GM12864 (cell line): ENCODE data around the gene PLP2.
"Not testable (repeated sequence)": the region's sequence is repeated elsewhere in the genome, so short reads cannot be mapped to it uniquely, and the experiment has no call there.

Experiments
- DNase-seq: peaks from one replicate; pipeline ENCODE4 v3.0.0-alpha.2; 2011; ENCODE audit warnings: low read depth
- H3K4me3 ChIP-seq: 2 replicates; pipeline ENCODE4 v1.5.1; 2011; ENCODE audit warnings: mild to moderate bottlenecking, low read depth, low read length, control low read depth
- TF ChIP-seq, protein P1 (sequence below): IDR thresholded peaks from 2 replicates; pipeline ENCODE4 v1.5.1; 2011; ENCODE audit warnings: low read depth, mild to moderate bottlenecking, moderate library complexity, low read length, control low read depth, inconsistent platforms; ENCODE audit errors: missing control alignments

Gene PLP2

DNA sequence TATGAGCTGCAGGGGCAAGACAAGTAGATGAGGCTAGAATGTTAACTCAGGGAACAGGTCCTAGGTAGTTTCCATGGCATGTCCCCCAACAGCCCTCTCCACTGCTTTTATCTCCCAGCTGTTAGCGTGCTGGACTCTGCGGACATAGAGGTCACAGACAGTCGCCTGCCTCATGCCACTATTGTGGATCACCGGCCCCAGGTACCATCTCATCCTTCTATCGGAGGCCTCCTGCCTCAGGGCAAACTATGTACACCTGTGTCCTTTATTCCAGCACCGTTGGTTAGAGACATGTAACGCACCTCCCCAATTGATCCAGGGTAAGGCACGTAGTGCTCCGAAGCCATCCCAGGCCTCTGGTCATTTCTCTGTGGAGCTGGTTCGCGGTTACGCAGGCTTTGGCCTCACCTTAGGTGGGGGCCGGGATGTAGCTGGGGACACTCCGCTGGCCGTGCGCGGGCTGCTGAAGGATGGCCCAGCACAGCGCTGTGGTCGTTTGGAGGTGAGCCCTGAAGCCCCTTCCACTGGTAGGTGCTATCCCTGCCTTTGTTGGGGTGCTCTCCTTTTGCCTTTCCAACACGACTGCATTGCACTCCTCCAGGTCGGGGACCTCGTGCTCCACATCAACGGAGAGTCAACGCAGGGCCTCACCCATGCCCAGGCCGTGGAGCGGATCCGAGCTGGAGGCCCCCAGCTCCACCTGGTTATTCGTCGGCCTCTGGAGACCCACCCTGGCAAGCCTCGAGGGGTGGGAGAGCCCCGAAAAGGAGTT is 6.9 kb upstream of the PLP2 start:
- DNase-seq, result no peak
- no peak overlapping the region for H3K4me3 ChIP-seq
- TF ChIP-seq, protein P1, sequence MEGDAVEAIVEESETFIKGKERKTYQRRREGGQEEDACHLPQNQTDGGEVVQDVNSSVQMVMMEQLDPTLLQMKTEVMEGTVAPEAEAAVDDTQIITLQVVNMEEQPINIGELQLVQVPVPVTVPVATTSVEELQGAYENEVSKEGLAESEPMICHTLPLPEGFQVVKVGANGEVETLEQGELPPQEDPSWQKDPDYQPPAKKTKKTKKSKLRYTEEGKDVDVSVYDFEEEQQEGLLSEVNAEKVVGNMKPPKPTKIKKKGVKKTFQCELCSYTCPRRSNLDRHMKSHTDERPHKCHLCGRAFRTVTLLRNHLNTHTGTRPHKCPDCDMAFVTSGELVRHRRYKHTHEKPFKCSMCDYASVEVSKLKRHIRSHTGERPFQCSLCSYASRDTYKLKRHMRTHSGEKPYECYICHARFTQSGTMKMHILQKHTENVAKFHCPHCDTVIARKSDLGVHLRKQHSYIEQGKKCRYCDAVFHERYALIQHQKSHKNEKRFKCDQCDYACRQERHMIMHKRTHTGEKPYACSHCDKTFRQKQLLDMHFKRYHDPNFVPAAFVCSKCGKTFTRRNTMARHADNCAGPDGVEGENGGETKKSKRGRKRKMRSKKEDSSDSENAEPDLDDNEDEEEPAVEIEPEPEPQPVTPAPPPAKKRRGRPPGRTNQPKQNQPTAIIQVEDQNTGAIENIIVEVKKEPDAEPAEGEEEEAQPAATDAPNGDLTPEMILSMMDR, result no peak

DNA sequence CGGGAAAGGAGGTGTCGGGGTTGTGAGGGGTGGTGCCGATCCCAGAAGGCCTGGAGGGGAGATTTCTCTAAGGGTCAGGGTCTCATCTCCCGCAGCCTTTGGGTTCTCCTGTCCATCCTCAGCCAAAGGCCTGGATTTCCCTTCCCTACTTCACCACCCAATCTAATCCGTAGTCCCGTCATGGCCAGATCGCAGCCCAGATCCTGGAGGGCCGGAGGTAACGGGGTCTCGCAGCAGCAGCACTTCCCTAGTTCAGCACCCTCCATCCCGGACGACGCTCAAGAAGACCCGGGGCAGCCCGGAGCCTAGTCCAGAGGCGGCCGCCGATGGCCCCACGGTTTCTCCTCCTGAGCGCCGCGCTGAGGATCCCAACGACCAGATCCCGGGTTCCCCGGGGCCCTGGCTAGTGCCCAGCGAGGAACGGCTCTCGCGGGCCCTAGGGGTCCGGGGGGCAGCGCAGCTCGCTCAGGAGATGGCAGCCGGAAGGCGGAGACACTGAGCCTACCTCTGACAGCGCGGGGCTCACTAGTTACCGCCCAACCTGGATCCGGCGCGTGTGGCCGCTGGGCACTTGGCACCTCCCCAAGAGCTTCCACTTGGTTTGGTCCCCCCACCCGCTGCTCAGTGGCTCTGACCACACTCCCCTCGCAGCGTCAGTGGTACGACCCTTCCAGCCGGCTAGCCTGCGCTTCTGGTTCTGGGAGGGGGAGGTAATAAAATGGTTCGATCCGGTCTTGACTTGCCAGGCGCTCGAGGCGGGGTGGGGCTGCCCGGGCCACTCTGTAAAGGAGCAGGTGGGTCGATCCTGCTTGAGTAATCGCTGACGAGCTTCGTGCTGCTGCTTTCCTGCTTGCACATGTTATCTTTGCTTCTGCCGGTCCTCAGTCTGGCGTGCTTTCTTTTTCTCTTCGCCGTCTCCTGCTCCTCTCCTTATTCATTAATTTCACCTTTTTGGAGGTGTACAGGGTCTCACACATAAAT is 5.5 kb upstream of the PLP2 start:
- TF ChIP-seq, protein P1, result peak; percentile 36
- DNase-seq, result no peak
- peak overlapping the region; percentile 49 for H3K4me3 ChIP-seq

DNA sequence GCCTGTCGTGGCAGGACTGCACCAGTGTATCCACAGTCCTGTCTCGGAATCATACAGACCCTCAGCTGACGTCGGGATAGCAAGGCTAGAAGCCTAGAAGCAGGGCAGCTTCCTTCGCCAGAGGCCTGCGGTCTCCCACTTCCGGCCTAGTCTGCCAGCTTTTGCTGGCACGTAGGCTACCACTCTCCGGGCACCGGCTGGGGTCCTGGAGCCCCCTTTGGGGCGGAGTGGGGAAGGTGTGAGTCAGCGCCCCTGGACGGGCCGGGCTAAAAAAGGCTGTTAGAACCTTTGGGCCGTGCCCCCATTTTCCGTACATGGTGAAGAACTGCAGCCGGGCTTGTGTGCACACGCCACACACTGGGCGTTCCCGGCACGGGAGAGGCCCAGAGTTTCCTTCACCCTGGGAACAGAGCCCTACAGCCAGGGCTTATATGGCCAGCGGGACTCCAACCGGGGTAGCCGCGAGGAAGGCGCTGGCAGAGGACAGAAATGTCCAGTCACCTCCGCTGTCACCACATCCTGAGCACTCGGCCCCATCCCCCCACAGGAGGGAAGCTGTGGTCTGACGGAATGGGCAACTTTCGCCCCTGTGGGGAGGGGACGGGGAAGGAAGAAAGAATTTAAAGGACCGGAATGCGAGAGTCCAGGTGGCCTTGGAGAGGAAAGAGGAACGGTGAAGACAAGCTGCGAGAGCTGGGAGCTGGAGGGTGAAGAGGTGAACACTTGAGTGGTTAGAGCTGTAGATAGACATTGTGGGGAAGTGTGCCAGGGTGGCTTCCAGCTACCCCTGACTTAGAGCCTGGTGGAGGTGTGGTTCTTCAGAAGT is 4.6 kb upstream of the PLP2 start:
- peak overlapping the region; percentile 49 for H3K4me3 ChIP-seq
- no peak for DNase-seq
- TF ChIP-seq, protein P1, result no peak

DNA sequence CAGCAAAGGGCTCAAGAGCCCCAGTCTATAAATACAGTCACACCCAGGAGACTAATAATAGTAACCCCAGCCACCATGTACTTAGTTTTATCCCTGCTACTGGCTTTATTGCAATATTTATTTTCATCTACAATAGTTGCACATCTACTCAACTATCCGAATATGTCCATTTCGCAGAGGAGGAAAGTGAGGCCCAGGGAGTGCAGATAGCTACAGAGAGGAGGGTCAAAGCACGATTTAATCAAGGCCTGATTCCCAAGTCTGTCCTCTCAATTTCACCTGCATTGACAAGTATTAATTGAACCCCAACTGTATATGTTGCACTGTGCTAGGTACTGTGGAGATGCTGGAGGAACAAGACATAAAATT is 4.0 kb upstream of the PLP2 start:
- TF ChIP-seq, protein P1, result no peak

DNA sequence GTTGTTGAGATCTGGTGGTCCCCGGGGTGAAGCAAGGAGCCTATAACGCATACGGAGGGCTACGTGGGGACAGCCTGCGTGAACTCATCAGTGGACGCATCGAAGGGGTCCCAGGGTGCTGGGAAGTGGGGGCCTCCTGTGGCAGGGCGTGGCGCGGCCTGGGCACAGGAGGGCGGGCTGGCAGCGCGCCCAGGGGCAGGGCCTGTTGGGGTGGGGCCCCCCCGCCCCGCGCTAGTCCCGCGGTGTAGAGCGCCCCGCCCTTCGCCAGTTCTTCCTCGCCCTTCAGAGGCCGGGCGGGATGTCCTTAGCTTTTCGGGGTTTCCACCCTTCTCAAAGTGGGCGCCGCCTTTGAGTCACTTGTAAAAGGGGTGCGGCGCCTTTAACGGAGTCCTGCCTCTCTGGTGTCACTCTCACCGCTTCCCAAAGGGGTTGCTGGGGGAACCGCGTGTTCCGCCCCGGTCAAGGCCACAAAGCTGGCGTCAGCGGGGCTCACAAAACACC is 632 bp downstream of the PLP2 start:
- no peak for DNase-seq
- TF ChIP-seq, protein P1, result no peak
- H3K4me3 ChIP-seq, result peak overlapping the region; percentile 74

More for the DNA sequence above, 4.0 kb upstream of the PLP2 start:
- no peak for DNase-seq
- no peak overlapping the region; the same call in 1 of the 2 replicates for H3K4me3 ChIP-seq

DNA sequence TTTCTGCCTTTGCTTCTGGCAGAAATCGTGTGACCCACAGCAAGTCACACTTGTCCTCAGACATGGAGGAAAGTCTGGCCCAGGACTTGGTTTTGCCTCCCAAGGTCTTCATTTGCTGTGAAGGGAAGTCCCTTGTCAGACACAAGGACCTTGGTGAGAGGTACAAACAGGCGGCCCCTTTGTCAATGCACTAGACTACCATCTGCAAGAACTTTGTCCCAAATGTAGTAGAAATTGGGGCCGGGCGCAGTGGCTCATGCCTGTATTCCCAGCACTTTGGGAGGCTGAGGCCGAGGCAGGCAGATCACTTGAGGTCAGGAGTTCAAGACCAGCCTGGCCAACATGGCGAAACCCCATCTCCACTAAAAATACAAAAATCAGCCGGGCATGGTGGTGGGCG is 1.8 kb downstream of the PLP2 start:
- not testable (repeated sequence) for DNase-seq, H3K4me3 ChIP-seq
